DOHH2 (cell line): ENCODE data around the gene MYO18A.

Experiments used
- EZH2phosphoT487 ChIP-seq: fragments of 200-600 bp; sonication (generic); IDR thresholded peaks from 2 replicates; pipeline ENCODE4 v1.6.1; 2017; ENCODE audit warnings: borderline replicate concordance, mild to moderate bottlenecking, antibody characterized with exemption, low read length, moderate library complexity, mixed read lengths
- TF ChIP-seq, protein P1 (sequence below): fragments of 200-600 bp; sonication (generic); IDR thresholded peaks from one replicate; pipeline ENCODE4 v1.5.1; 2014; ENCODE audit warnings: antibody characterized with exemption, mild to moderate bottlenecking, low read depth, low read length; ENCODE audit not compliant: poor library complexity, severe bottlenecking

DNA sequence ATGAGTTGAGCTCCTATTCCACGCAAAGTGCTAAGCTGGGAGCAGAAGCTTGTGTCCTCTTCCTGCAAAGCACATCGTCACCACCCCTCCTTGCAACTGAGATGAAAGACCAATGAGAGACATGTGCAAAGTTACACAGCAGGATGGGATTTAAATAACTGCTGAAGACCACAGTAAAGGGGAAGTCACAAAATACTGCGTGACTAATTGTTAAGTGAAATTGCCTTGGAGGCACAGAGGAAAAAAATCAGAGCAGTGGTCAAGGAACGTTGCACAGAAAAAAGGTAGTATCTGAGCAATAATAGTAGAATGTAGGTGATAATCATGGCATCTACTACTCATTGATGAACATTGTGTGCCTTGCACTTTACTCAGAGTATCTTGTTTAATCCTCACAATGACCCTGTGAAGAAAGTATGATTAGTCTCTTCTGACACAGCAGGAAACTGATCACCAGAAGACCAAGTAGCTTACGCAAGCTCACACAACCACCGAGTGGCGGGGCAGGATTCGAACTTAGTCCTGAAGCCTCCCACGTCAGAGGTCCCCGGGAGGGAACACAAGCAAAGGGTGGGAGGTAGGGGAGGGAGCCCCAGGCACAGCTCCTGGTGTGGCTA, 15.4 kb upstream of the MYO18A start:
- TF ChIP-seq, protein P1, sequence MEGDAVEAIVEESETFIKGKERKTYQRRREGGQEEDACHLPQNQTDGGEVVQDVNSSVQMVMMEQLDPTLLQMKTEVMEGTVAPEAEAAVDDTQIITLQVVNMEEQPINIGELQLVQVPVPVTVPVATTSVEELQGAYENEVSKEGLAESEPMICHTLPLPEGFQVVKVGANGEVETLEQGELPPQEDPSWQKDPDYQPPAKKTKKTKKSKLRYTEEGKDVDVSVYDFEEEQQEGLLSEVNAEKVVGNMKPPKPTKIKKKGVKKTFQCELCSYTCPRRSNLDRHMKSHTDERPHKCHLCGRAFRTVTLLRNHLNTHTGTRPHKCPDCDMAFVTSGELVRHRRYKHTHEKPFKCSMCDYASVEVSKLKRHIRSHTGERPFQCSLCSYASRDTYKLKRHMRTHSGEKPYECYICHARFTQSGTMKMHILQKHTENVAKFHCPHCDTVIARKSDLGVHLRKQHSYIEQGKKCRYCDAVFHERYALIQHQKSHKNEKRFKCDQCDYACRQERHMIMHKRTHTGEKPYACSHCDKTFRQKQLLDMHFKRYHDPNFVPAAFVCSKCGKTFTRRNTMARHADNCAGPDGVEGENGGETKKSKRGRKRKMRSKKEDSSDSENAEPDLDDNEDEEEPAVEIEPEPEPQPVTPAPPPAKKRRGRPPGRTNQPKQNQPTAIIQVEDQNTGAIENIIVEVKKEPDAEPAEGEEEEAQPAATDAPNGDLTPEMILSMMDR = no peak
- TF ChIP-seq EZH2phosphoT487 = no peak
